Cardiac fibroblast (primary cell): Measurements from ENCODE around the gene ACBD3.

Experiments
- DNase-seq, 2 donors: peaks; one replicate each; pipeline versions ENCODE4 v3.0.0 to v3.0.0-alpha.2; 2010; ENCODE audit warnings: low read depth in 2 of 2
- H3K4me3 ChIP-seq, 2 donors: replicated peaks in 1 of 2; 1 replicate in 1 of 2; 2 replicates in 1 of 2; pipeline ENCODE4 v1.5.1; 2011; ENCODE audit warnings: low read depth in 2 of 2, low read length in 2 of 2, mild to moderate bottlenecking in 2 of 2, moderate library complexity in 1 of 2
- TF ChIP-seq, protein P1 (sequence below): IDR thresholded peaks from one replicate; pipeline ENCODE4 v1.5.1; 2011; ENCODE audit warnings: low read depth, mild to moderate bottlenecking, low read length, inconsistent platforms

The ACBD3 gene

DNA sequence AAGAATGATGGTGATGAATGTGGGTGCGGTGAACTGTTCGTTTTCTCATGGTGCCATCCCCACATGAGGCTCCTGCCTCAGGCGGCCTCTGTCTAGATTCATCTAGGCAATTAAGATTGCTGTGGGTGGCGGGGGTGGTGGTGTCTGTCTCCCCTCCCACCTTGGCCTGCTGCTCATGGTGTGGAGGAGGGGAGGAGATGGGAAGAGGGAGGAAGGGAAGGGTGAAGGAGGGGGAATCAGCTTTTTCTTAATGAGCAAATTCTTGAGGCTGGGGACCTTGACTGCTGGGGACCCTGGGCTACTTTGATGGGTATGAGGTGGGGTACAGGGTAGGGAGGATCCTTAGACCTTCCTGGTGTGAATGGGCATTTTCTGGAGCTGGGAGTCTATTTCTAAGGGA is 68.2 kb downstream of the ACBD3 start:
- no peak overlapping the region for H3K4me3 ChIP-seq
- TF ChIP-seq, protein P1, sequence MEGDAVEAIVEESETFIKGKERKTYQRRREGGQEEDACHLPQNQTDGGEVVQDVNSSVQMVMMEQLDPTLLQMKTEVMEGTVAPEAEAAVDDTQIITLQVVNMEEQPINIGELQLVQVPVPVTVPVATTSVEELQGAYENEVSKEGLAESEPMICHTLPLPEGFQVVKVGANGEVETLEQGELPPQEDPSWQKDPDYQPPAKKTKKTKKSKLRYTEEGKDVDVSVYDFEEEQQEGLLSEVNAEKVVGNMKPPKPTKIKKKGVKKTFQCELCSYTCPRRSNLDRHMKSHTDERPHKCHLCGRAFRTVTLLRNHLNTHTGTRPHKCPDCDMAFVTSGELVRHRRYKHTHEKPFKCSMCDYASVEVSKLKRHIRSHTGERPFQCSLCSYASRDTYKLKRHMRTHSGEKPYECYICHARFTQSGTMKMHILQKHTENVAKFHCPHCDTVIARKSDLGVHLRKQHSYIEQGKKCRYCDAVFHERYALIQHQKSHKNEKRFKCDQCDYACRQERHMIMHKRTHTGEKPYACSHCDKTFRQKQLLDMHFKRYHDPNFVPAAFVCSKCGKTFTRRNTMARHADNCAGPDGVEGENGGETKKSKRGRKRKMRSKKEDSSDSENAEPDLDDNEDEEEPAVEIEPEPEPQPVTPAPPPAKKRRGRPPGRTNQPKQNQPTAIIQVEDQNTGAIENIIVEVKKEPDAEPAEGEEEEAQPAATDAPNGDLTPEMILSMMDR: no peak
- no peak for DNase-seq

DNA sequence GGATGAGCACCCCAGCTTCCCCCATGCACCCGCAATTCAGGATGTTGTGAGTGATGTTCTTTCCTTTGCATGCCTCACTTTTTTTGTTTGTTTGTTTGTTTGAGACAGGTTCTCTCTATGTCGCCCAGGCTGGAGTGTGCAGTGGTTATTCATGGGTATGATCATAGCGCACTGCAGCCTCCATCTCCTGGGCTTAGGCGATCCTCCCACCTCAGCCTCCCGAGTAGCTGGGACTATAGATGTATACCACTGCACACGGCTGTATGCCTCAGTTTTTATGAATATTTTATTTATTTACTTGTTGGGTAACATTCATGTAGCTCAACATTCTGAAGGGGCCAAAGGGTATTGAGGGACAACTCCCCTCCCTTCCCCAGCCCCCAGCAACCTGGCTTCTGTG is 69.2 kb downstream of the ACBD3 start:
- no peak overlapping the region for H3K4me3 ChIP-seq
- TF ChIP-seq, protein P1: no peak
- no peak for DNase-seq

DNA sequence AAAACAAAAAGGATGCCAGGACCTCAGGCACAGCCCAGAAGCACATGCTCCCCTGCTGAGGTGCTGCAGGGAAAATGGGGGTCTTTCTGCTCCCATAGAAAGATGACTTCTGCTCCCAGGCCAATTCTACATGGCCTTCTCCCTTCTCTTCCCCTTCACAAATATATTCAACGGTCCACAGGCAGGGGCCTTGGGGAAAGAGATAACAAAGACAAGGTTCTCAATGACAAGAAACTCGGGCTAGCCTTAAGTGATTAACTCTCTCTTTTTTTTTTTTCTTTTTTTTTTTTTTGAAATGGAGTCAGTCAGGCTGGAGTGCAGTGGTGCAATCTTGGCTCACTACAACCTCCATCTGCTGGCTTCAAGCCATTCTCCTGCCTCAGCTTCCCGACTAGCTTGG is 69.9 kb downstream of the ACBD3 start:
- TF ChIP-seq, protein P1: no peak
- no peak for DNase-seq
- H3K4me3 ChIP-seq: no peak overlapping the region

DNA sequence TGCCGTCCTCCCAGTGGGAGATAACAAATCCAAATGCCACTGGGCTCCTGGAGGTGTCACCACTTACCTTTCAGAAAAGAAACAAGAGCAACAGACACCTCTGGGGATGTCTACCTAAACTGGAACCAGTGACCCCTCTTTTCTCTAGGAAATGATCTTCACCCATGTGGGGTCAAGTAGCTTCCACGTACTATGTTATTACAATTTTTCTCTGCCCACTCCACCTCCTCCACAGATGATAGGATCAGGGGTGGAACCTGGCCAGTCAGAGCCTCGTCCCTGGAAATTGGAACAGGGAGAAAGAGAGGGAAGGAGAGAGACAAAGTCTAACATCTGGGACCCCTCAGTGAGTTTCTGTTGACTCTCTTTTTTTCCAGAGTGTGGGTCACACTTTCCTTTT is 73.9 kb downstream of the ACBD3 start:
- DNase-seq: no peak
- no peak overlapping the region for H3K4me3 ChIP-seq
- TF ChIP-seq, protein P1: no peak

DNA sequence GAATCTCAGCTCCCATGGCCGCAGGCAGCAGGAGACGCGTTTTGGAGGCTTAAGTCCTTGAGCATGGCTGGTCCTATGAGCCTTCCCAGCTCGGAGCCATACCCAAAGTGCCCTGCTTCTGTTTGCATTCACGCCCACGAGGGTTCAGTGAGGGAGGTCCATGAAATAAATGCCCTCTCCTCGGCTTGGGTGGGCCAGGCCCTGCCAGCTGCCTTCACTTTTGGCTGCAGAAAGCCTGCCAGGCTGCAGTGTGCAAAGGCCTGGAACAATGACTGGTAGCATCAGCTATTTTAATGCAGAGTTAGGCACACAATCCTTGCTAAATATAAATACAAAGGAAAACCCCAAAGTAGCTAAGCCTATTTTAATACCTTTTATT is 74.7 kb downstream of the ACBD3 start:
- no peak for DNase-seq
- H3K4me3 ChIP-seq: no peak overlapping the region
- TF ChIP-seq, protein P1: no peak

DNA sequence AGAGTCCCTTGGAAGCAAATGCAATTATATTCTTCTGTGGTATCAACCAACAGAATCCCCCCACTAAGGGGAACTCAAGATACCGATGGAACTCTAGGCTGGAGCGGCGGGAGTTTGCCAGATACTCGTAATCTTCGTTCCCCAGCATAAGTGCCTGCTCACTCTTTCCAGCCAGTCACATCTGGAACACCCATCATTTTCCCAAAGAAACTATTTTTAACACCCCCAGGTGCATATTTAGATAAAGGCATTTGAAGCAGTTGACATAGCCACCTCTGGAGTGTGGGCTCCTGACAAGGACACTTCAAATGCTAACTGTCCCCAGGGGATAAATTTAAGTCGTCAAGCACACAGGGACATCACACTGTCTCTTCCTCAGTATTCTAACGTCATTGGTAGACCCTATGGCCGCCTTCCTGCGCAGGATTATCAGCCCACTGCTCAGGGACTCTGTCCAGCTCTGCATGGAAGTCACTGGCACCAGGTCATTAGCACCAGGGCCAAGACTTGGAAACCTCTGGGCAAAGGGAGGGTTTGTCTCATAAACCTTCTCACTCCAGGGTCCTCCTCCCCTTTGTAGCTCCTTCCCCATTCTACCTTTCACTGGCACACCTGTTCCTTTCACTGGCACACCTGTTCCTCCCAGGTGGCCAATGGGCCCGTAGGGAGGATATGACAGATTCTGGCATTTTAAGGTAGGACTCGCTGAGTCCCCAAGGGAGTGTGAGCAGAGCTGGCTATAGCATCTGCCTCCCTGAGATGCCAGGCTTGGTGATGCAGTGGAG is 75.3 kb downstream of the ACBD3 start:
- peak overlapping the region; percentile 47 to 48 for H3K4me3 ChIP-seq
- no peak for DNase-seq
- TF ChIP-seq, protein P1: no peak
